GM15510 (cell line): ENCODE data around the gene ACHE.

Experiments used
- POLR2A ChIP-seq: IDR thresholded peaks from 3 replicates; pipeline ENCODE4 v1.6.1; 2011; ENCODE audit warnings: borderline replicate concordance; ENCODE audit not compliant: insufficient read length; ENCODE audit errors: extremely low read depth

Gene ACHE

DNA sequence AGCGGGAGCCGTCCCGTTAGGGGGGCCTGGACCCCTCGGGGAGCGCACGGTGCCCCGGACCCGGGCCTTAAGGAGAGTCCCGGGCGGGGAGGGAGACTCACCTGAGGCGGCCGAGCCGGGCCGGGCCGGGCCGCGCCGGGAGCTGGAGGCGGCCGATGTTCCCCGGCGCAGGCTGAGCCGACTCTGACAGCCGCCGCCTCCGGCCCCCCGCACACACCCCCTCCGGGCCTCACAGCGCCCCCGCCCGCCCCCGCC, at the start of gene ACHE:
TSS of gene ACHE (minus strand) at position 188 of the 255 bp plus-strand sequence. CDS start 1,656 bp downstream, outside the sequence.
- TF ChIP-seq POLR2A: no peak

DNA sequence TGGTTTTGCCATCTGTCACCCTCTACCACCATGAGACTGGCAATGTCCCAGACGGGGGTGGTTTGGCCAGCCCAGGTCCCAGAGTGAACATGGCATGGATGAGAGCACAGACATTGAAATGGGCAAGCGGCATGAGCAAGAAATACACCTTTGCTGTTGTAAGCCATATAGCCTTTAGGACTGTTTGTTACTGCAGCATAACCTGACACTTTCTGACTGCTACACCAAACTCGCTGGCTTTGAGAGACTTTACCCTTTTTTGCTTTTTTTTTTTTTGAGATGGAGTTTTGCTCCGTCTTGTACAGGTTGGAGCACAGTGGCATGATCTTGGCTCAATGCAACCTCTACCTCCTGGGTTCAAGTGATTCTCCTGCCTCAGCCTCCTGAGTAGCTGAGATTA, 48.5 kb upstream of the ACHE start:
- TF ChIP-seq POLR2A: no peak

DNA sequence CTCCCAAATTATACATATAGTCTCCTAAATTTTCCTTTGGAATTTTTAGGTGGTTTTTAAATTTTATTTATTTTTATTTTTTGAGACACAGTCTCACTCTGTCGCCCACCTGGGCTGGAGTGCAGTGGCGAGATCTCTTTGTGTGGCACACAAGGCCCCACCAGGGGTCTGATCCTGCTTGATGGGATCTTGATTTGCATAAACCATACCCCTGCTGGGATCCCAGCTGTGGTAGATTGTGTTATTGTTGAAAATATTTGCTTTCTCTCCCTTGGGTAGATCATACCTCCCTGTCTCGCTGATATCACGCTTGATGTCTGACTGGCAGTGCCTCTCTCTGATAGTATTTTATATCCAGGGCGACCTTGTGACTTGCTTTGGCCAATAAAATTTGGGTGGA, 48.0 kb upstream of the ACHE start:
- TF ChIP-seq POLR2A: no peak

DNA sequence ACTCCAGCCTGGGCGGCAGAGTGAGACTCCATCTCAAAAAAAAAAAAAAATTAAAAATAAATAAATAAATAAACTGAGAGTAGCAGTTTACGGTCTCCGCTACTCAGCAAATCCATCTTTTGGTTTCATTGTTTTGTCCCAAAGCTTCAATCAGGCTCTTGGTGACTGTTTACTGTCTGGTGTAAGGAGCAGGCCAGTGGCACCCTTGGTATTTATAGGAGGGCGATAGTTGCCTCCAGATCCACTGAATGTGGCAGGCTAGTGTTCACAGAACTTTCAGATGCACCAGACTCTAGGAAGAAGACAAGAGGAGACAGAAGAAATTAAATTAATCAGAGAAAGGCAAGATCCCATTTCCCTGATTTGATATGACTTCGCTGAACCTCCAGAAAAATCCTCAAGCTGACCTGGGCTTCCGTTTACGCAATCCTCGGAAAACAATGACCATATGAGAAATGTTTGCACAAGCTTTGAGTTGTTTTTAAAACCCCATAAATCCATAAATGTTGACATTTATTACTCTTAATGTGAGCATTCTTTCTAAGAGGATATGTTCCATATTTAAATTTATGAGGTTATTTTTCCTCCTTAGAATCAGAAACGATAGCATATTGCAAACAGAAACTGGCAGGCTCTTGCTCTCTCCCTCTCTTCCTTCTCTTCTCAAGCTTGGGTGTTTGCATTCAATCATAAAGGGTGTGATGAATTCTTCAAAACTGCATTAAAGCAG, 46.5 kb upstream of the ACHE start:
- TF ChIP-seq POLR2A: no peak

DNA sequence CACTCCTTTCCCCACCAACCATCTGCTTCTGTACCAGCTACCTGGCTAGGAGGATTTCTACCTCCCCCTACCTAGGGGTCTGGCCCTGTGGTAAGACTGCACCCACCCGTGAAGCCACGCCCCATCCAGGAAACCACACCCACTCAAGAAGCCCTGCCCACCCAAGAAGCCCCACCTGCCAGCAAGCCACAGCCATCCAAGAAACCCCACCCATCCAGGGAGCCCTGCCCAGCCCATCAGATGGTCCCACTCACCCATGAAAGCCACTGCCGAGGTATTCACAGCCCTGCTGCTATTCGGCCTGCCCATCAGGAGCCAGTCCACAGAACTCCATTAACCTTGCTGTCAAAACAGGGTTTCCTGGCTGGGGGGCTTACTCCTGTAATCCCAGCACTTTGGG, 38.0 kb upstream of the ACHE start:
- TF ChIP-seq POLR2A: no peak

DNA sequence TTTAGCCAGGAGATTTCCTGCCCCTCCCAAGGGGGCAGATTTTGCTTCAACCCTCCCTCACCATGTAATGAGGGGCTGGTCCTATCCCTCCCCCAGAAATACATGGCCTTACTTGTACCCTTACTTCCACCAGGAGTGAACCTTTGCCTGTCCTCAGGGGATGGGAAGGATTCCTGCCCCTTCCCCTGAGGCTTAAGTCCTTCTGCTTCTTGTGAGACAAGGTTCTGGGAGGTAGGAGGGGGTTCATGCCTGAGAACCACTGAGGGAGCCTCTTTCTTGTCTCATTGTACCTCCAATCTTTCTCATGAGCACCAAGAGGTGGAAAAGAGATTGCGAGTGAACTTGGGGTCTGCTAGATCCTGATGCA, 34.1 kb upstream of the ACHE start:
- TF ChIP-seq POLR2A: no peak

DNA sequence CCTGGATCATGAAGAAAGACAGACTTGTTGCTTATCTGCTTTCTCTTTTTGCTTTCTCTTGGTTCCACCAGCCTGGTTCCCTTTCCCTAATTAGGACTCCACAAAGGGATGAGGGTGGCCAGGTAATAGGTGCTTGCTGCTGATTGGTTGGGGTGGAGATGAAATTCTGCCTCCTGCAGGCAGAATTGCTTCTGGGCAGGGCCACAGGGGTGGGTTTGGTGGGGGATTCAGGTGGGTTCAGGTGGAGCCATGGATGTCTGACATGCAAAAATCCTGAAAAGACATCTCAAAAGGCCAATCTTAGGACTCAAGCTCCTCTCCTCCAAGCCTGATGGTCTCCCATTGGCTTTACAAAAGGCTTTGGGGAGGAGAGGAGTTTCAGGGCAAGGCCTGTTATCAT, 25.4 kb upstream of the ACHE start:
- no peak for TF ChIP-seq POLR2A

DNA sequence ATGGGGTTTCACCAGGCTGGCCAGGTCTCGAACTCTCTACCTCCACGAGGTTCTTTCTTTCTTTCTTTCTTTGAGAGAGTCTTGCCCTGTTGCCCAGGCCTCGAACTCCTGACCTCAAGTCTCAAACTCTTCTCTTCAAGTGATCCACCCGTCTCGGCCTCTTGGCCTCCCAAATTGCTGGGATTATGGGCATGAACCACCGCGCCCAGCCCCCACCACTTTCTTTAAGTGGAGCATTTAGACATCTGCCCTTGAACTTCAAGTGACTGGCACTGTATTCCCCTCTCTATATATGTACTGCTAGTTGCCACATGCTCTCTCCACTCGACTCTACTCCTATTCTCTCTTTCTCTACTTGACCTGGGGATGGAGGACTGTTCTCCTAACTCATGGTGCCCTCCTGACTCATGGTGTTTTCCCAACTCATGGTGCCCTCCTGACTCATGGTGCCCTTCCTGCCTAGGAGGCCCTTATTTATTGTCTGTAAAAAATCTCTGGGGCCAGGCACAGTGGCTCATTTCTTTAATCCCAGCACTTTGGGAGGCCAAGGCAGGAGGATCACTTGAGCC, 19.3 kb upstream of the ACHE start:
- no peak for TF ChIP-seq POLR2A

DNA sequence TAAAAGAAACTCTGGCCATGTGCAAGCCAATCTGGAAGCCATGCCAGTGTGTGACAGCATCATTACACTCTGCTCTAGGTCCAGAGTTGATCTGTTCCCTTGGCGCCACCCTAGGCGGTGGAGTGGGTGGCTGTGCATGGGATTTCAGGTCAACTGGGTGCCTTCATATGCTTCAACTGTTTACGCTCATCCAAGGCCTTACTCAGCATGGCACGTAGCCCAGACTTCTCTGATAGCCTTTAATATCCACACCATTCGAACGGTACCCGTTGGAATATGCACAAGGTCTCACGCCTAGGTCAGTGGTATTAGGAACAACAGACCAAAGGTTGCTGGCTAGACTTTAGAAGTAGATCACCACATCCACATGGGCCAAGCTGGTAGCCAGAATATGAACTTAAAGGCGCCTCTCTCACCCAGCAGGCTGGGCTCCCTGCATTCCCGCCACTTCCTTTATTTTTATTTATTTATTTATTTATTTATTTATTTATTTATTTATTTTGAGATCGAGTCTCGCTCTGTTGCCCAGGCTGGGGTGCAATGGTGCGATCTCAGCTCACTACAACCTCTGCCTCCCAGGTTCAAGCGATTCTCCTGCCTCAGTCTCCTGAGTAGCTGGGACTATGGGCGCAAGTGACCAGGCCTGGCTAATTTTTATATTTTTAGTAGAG, 18.7 kb upstream of the ACHE start:
- TF ChIP-seq POLR2A: no peak

DNA sequence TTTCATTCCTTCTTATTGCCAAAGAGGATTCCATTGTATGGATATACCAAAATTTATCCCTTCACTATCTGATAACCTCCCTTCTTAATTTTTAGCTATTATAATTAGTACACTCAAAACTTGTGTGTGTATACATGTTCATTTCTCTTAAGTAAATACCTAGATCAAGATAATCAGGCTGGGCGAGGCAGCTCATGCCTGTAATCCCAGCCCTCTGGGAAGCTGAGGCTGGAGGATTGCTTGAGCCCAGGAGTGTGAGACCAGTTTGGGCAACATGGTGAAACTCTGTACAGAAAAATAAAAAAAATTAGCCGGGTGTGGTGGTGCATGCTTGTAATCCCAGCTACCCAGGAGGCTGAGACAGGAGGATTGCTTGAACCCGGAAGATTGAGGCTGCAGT, 15.8 kb upstream of the ACHE start:
- TF ChIP-seq POLR2A: no peak

DNA sequence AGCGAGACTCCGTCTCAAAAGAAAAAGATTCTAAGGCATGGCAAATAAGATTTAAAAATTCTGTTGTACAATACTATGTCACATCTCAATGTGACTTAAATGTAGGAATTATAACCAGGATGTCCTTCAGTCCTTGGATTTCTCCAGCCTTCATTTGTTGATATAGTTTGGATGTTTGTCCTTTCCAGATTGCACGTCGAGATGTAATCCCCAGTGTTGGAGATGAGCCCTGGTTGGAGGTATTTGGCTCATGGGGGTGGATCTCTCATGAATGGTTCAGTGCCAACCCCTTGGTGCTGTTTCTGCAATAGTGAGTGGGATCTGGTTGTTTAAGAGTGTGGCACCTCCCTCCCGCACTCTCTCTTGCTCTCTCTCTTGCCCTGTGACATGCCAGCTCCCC, 12.8 kb upstream of the ACHE start:
- TF ChIP-seq POLR2A: no peak

DNA sequence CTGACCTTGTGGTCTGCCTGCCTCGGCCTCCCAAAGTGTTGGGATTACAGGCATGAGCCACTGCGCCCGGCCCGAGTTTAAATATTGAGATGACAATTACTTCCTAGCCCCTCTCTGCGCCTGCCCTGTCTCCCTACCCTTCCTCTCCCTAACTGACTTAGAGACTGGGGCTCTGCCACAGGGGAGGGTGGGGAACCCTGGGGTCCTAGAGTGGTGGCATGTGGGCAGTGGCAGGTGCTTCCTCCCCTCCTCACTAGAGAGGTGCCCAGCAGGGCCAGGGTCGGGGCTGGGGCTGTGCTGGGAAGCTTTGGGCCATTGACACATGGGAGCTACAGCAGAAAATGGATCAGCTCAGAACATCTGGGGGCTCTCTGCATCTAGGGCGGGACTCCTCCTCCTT, 7.0 kb upstream of the ACHE start:
- no peak for TF ChIP-seq POLR2A

DNA sequence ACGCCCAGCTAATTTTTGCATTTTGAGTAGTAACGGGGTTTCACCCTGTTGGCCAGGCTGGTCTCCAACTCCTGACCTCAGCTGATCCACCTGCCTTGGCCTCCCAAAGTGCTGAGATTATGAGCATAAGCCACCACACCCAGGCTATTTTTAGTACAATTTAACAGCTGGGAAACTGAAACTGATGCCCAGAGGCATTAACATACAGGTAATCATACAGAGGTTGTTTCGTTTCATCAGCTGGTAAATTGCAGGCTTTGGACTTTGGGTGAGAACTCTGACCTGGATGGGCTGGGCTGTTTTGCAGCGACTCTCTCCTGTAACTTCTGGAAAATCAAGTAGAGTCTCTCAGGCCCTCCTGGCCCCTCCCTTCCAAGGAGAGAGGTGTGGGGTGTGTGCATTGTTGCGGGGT, 6.2 kb upstream of the ACHE start:
- TF ChIP-seq POLR2A: no peak

DNA sequence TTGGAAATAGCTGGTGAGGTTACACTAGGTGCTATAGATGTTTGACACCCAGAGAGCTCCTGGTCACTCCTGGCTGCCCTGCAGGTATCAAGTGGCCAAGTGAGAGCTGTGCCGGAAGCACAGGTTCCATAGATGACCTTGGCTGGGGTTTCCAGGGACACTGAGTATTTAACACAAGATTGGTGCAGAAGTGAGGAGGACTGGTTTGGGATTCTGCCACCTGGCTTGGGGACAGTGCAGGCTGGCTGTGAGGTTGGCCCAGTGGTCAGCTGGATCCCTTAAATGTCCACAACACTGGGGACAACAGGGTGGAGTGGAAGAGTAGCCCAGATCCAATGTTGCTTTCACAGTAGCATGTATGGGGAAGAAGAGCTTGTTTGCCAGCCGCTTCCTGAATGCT, 5.3 kb upstream of the ACHE start:
- no peak for TF ChIP-seq POLR2A

DNA sequence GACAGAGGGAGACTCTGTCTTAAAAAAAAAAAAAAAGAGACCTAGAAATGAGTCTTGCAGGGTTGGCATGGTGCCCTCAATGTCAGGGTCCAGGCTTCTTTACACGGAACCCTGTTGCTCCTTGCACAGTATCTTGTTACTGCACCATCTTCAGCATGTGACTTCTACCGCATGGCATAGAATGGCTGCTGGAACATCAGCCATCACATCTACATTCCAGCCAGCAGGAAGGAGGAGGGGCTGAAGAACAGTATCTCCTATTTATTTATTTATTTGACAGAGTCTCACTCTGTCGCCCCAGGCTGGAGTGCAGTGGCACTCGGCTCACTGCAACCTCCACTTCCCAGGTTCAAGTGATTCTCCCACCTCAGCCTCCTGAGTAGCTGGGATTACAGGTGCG, 3.7 kb upstream of the ACHE start:
- no peak for TF ChIP-seq POLR2A

DNA sequence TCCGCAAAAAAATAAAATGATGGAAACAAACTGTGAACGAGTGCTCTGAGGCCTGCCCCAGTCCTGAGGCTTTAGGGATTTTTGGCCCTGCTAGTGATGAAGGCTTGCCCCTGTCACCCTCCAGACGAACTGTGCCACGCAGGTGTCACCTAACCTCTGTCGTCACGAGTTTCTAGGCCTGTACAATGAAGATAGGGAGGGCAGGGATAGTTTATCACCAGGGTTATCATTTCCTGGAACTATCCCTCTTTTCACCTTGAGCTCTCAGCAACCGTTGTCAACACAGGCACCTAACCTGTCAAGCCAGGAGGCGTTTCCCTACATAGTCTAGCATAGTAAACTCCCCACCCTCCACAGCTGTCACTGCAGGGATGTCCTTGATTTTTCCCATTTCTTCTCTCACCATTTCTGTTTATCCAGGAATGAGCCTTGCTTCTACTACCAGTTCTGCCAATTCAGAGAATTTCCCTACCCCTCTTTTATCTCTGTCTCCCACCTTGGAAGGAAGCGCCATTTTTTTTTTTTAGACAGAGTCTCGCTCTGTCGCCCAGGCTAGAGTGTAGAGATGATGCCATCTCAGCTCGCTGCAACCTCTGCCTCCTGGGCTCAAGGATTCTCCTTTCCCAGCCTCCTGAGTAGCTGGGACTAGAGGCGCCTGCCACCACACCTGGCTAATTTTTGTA, 2.2 kb upstream of the ACHE start:
- TF ChIP-seq POLR2A: no peak
